ENCODE measurements around the gene DCHS1. TPM values are rescaled to one million over a fixed set of nuclear protein-coding genes. Genes with fewer than 3 reads are reported as not detected.
A peak's percentile ranks its signal among the peaks of the same experiment; 100 is the strongest.

DCHS1 gene
- total and polyA plus RNA-seq, 9 of the 15 experiments (the other 6 are each of a cell fraction or from before 2014, with no cell fraction given): 0.04 to 0.49 (median 0.14) TPM; not detected in 2

GRCh38 chr11:6606471-6607189 lies 49.0 kb downstream of the DCHS1 start (continued):
- TF ChIP-seq RBFOX2 (IDR thresholded peaks at IDR 0.05; ENCODE audit: low read depth, low read length) (peak; percentile 64), PRPF4 (IDR thresholded peaks at IDR 0.05; ENCODE audit: insufficient read depth, low read depth, low read length, poor library complexity, severe bottlenecking) (no peak), MTF1 (CRISPR knock-in tag; IDR thresholded peaks at IDR 0.05; ENCODE audit: borderline replicate concordance) (no peak), HMGXB4 (CRISPR knock-in tag; IDR thresholded peaks at IDR 0.05) (no peak), PTTG1 (tag; IDR thresholded peaks at IDR 0.05; ENCODE audit: low read depth) (no peak), WHSC1 (IDR thresholded peaks at IDR 0.05; ENCODE audit: low read length) (no peak), ZNF277 (CRISPR knock-in tag; IDR thresholded peaks at IDR 0.05; ENCODE audit: borderline replicate concordance) (no peak), KAT2B (IDR thresholded peaks at IDR 0.05; ENCODE audit: low read depth, low read length) (no peak), PHTF2 (CRISPR knock-in tag; IDR thresholded peaks at IDR 0.05) (no peak), ZNF592 (IDR thresholded peaks at IDR 0.05) (peak; percentile 67; the same call in 1 of the 2 replicates), POLR2AphosphoS2 (IDR thresholded peaks at IDR 0.05; ENCODE audit: low read length) (peak; percentile 27; the same call in 1 of the 2 replicates), TFE3 (CRISPR knock-in tag; IDR thresholded peaks at IDR 0.05) (no peak), ZBTB5 (IDR thresholded peaks at IDR 0.05) (no peak), EP400 (IDR thresholded peaks at IDR 0.05) (peak; percentile 57; the same call in 1 of the 2 replicates), ZNF24 (IDR thresholded peaks at IDR 0.05) (peak; percentile 10; the same call in 1 of the 2 replicates), TRIM24 (IDR thresholded peaks at IDR 0.05) (no peak)

All from K562 (cell line).